BJ (cell line): ENCODE measurements around the gene EML3. TPM values are rescaled to one million over a fixed set of nuclear protein-coding genes. Genes with fewer than 3 reads are reported as not detected.
A peak's percentile ranks its signal among the peaks of the same experiment; 100 is the strongest.
"Not testable (repeated sequence)": the region's sequence is repeated elsewhere in the genome, so short reads cannot be mapped to it uniquely, and the experiment has no call there.

Experiments used
- CTCF ChIA-PET: fragments of 350-600 bp; formaldehyde crosslinking; extraction: SDS; loops from one replicate; lab custom pipeline; 2021; ENCODE audit warnings: antibody characterized with exemption, inconsistent platforms; lab: Yijun Ruan, JAX
- POLR2A ChIA-PET: fragments of 300-600 bp; sonication (Branson Sonifier 250); formaldehyde crosslinking; extraction: SDS; loops from one replicate; lab custom pipeline; 2021; ENCODE audit warnings: antibody characterized with exemption; lab: Charles Lee
- DNase-seq: peaks from one replicate; pipeline ENCODE4 v3.0.0-alpha.2; 2011; ENCODE audit warnings: low read depth
- H3K27me3 ChIP-seq: 2 replicates; pipeline ENCODE4 v1.6.0; 2011; ENCODE audit warnings: low read length; ENCODE audit not compliant: control insufficient read depth, insufficient read depth
- H3K36me3 ChIP-seq: 2 replicates; pipeline ENCODE4 v1.5.1; 2011; ENCODE audit warnings: low read length; ENCODE audit not compliant: control insufficient read depth, insufficient read depth
- H3K4me3 ChIP-seq: 2 replicates; pipeline ENCODE4 v1.5.1; 2011; ENCODE audit warnings: low read depth, mild to moderate bottlenecking, control low read depth, low read length
- polyA plus RNA-seq: library from polyadenylated mRNA; depleted of rRNA; stranded (reverse); fragments of >200 nt; gene quantifications from 2 replicates; pipeline ENCODE4 v1.2.3, GENCODE V29; 2011
- TF ChIP-seq, protein P1 (sequence below): IDR thresholded peaks from 2 replicates; pipeline ENCODE4 v1.5.1; 2011; ENCODE audit warnings: low read depth, mild to moderate bottlenecking, control low read depth, inconsistent platforms, low read length, moderate library complexity; ENCODE audit not compliant: insufficient read depth

The EML3 gene
- polyA plus RNA-seq, 1 experiment = 26.5 TPM

DNA sequence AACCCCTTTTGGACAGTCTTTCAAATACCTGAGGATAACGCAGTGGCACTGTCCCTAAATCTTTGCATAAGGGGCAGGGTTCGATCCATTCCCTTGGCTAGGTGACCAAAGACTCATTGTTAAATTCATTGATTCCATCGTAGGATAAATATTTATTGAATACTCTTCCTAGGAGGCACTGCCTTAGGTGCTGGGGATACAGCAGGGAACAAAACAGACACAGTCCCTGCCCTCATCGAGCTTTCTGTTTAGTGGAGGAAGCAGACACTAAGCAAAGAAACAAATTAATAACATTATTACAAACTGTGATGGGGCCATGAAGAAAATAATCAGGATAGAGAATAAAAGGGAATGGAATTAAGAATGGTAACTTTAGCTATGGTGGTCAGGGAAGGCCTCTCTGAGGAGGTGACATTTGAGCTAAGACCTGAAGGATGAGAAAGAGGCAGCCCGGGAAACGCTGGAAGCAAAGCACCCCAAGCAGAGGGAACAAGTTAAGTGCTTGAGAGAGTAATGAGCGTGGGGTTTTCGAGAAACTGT is 8.5 kb upstream of the EML3 start:
- no peak for DNase-seq
- Histone ChIP-seq H3K36me3 (peaks cover 14% of the 10 kb centered on the region), H3K27me3 (no peaks in the 10 kb centered on the region), H3K4me3 (peak overlapping the region; percentile 54)
- ChIA-PET CTCF (interaction anchor here (1.0 to 4.0 kb wide), 6 partner anchors 9 to 227 kb away, joined by 3 to 26 read pairs (median 4); partner anchors contain the start of genes C11orf98, CSKMT, EML3 and ROM1), POLR2A (interaction anchor here (0.6 to 2.2 kb wide), 3 partner anchors 32 to 82 kb away, joined by 4 to 11 read pairs (median 6); partner anchors contain the start of genes C11orf98, CSKMT and INTS5)
- TF ChIP-seq, protein P1, sequence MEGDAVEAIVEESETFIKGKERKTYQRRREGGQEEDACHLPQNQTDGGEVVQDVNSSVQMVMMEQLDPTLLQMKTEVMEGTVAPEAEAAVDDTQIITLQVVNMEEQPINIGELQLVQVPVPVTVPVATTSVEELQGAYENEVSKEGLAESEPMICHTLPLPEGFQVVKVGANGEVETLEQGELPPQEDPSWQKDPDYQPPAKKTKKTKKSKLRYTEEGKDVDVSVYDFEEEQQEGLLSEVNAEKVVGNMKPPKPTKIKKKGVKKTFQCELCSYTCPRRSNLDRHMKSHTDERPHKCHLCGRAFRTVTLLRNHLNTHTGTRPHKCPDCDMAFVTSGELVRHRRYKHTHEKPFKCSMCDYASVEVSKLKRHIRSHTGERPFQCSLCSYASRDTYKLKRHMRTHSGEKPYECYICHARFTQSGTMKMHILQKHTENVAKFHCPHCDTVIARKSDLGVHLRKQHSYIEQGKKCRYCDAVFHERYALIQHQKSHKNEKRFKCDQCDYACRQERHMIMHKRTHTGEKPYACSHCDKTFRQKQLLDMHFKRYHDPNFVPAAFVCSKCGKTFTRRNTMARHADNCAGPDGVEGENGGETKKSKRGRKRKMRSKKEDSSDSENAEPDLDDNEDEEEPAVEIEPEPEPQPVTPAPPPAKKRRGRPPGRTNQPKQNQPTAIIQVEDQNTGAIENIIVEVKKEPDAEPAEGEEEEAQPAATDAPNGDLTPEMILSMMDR = no peak

DNA sequence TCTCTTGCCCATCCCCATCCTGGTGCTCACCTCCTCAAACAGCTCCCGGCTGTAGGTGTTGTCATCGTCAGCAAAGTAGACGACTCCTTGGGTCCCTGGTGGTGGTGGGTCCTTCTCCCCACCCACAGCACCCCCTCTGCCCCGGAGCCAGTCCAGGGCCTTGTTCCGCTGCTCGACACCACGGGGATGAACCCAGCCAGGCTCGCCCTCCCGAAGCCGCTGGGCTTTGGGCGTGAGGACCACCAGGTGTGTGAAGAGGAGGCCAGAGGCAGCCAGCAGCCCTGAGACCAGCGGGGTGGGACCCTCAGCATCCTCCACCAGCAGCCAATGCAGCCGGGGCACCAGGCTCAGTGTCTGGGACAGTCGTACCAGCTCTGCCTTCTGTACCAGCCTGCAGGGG is 4.4 kb upstream of the EML3 start:
- DNase-seq, H3K36me3 ChIP-seq, H3K27me3 ChIP-seq, CTCF ChIA-PET, H3K4me3 ChIP-seq: not testable (repeated sequence)
- POLR2A ChIA-PET = interaction anchor here (0.6 kb wide), 1 partner anchor 73 kb away, joined by 4 read pairs; no protein-coding TSS in a partner anchor

DNA sequence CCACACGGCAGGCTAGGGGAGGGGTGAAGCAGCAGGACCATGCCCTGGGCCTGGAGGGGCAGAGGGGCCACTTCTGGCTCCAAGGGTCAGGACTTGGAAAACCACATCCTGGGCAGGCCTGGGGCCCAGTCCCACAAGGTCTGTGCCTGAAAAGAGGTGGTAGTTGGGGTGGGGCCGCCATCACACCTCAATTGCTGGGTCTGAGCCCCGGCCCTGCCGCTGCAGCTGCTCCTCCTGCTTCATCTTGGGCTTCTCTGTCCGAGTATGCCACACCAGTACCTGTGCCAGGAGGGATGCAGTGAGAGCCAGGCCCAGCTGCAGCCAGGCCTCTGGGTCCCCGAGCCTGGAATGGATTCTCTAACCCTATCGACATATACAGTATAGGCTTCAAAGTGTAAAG is 2.9 kb upstream of the EML3 start:
- Histone ChIP-seq H3K4me3 (no peak overlapping the region), H3K36me3 (peaks cover 9% of the 10 kb centered on the region), H3K27me3 (no peaks in the 10 kb centered on the region)
- TF ChIP-seq, protein P1 = no peak
- ChIA-PET POLR2A (no interaction called here), CTCF (no interaction called here)
- DNase-seq = no peak

- H3K27me3 ChIP-seq = no peaks in the 10 kb centered on the region
- DNase-seq = no peak
- TF ChIP-seq, protein P1 = no peak
- H3K4me3 ChIP-seq = no peak overlapping the region
- ChIA-PET CTCF (no interaction called here), POLR2A (no interaction called here)
- peaks cover 12% of the 10 kb centered on the region for H3K36me3 ChIP-seq
These were observed 1.7 kb upstream of the EML3 start for GRCh38 chr11:62614275-62614674.

GRCh38 chr11:62613291-62613778 is 760 bp upstream of the EML3 start:
- TF ChIP-seq, protein P1 = no peak
- H3K36me3 ChIP-seq = peaks cover 13% of the 10 kb centered on the region
- no peak for DNase-seq
- H3K4me3 ChIP-seq = no peak overlapping the region
- ChIA-PET POLR2A (no interaction called here), CTCF (interaction anchor here (0.9 to 3.4 kb wide), 3 partner anchors 9 to 219 kb away, joined by 3 to 26 read pairs (median 4); partner anchors contain the start of gene B3GAT3)
- H3K27me3 ChIP-seq = no peaks in the 10 kb centered on the region
